HEK293T (cell line): ENCODE measurements around the gene MARVELD1.
A peak's percentile ranks its signal among the peaks of the same experiment; 100 is the strongest.

ENCODE experiments used
- CTCF ChIA-PET: fragments of 350-600 bp; formaldehyde crosslinking; extraction: SDS; loops from one replicate; lab custom pipeline; 2021; ENCODE audit warnings: antibody characterized with exemption, inconsistent platforms; lab: Yijun Ruan, JAX
- POLR2A ChIA-PET: fragments of 350-600 bp; formaldehyde crosslinking; extraction: SDS; loops from one replicate; lab custom pipeline; 2020; ENCODE audit warnings: antibody characterized with exemption, inconsistent platforms; lab: Yijun Ruan, JAX
- DNase-seq: peaks from one replicate; pipeline ENCODE4 v3.0.0; 2012; ENCODE audit warnings: mixed read lengths; ENCODE audit errors: extremely low spot score
- ARNT ChIP-seq: fragments of 450-650 bp; IDR thresholded peaks from 2 replicates; pipeline ENCODE4 v1.6.1; 2017; ENCODE audit warnings: mild to moderate bottlenecking
- BHLHE40 ChIP-seq: fragments of 450-650 bp; IDR thresholded peaks from 2 replicates; pipeline ENCODE4 v1.6.1; 2016; ENCODE audit warnings: mild to moderate bottlenecking, moderate library complexity, borderline replicate concordance
- CTBP1 ChIP-seq: fragments of 450-650 bp; IDR thresholded peaks from 2 replicates; pipeline ENCODE4 v1.6.1; 2016; ENCODE audit warnings: borderline replicate concordance
- ELF4 ChIP-seq: fragments of 450-650 bp; IDR thresholded peaks from 2 replicates; pipeline ENCODE4 v1.6.1; 2017; ENCODE audit warnings: antibody characterized with exemption
- FOXA1 ChIP-seq: fragments of 450-650 bp; IDR thresholded peaks from 2 replicates; pipeline ENCODE4 v1.6.1; 2016; ENCODE audit warnings: mild to moderate bottlenecking
- FOXK2 ChIP-seq: fragments of 450-650 bp; IDR thresholded peaks from 2 replicates; pipeline ENCODE4 v1.6.1; 2016; ENCODE audit warnings: mild to moderate bottlenecking
- FOXM1 ChIP-seq: fragments of 450-650 bp; IDR thresholded peaks from 2 replicates; pipeline ENCODE4 v1.6.1; 2017; ENCODE audit warnings: mild to moderate bottlenecking, borderline replicate concordance
- HDGF ChIP-seq: fragments of 450-650 bp; IDR thresholded peaks from 2 replicates; pipeline ENCODE4 v1.6.1; 2017; ENCODE audit warnings: antibody characterized with exemption, borderline replicate concordance
- L3MBTL2 ChIP-seq: fragments of 450-650 bp; conservative IDR thresholded peaks from 2 replicates; pipeline ENCODE4 v1.6.1; 2016; ENCODE audit warnings: mild to moderate bottlenecking
- LEF1 ChIP-seq: fragments of 450-650 bp; IDR thresholded peaks from 2 replicates; pipeline ENCODE4 v1.6.1; 2017; ENCODE audit warnings: mild to moderate bottlenecking, borderline replicate concordance
- NFRKB ChIP-seq: fragments of 450-650 bp; IDR thresholded peaks from 2 replicates; pipeline ENCODE4 v1.6.1; 2016; ENCODE audit warnings: mild to moderate bottlenecking, moderate library complexity
- PKNOX1 ChIP-seq: fragments of 450-650 bp; IDR thresholded peaks from 2 replicates; pipeline ENCODE4 v1.6.1; 2016
- SP1 ChIP-seq: fragments of 450-650 bp; IDR thresholded peaks from 2 replicates; pipeline ENCODE4 v1.6.1; 2017
- SUZ12 ChIP-seq: fragments of 450-650 bp; IDR thresholded peaks from 2 replicates; pipeline ENCODE4 v1.6.1; 2016; ENCODE audit warnings: mild to moderate bottlenecking
- TARDBP ChIP-seq: fragments of 450-650 bp; IDR thresholded peaks from 2 replicates; pipeline ENCODE4 v1.6.1; 2016
- ZNF384 ChIP-seq: fragments of 450-650 bp; IDR thresholded peaks from 2 replicates; pipeline ENCODE4 v1.6.1; 2016

The MARVELD1 gene

GRCh38 chr10:97726636-97727178 is 13.2 kb downstream of the MARVELD1 start:
- POLR2A ChIA-PET, result interaction anchor here (0.8 to 5.3 kb wide), 8 partner anchors 9 to 86 kb away, joined by 3 to 63 read pairs (median 4); partner anchors contain the start of genes AVPI1, MARVELD1 and ZFYVE27
- DNase-seq, result peak; percentile 68
- CTCF ChIA-PET, result interaction anchor here (1.0 to 2.0 kb wide), 5 partner anchors 13 to 154 kb away, joined by 3 to 11 read pairs (median 4); partner anchors contain the start of genes ANKRD2, AVPI1 and MARVELD1

GRCh38 chr10:97729014-97729413 is 15.5 kb downstream of the MARVELD1 start:
- DNase-seq, result no peak
- ChIA-PET CTCF (no interaction called here), POLR2A (no interaction called here)
- TF ChIP-seq FOXA1, result no peak

More at GRCh38 chr10:97726636-97727178, 13.2 kb downstream of the MARVELD1 start:
- no peak for TF ChIP-seq FOXM1
- no peak for TF ChIP-seq HDGF
- peak; percentile 85 for TF ChIP-seq PKNOX1
- peak; percentile 58; the same call in 1 of the 2 replicates for TF ChIP-seq CTBP1
- no peak for TF ChIP-seq ELF4

DNA sequence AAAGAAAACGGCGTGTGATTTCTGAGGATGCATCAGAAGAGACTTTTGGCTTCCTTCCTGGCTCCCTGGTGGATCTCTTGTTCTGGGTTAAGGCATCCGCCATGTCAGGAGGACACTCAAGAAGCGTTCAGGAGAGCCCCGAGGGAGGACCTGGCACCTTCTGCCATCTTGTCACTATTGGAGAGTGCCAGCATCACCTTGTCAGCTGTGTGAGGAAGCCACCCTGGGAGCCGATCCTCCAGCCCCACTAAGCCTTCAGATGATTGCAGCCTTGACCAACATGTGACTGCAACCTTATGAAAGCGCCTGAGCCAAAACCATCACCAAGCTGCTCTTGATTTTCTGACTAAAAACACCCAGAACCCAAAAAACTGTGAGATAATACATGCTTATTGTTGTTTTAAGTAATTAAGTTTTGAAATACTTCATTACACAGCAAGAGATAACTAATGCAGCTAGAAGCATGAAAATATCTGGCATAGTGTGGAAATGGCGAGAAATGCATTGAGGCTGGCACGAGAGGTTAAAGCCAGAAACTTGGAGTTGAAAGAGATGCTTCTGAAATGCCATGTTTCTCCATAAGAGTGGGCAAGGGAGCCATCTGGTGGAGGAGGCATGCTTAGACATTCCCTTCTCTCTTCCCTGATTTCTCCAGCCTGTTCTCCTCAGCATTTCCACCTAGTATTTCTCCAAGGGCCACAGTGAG is 18.0 kb downstream of the MARVELD1 start:
- DNase-seq, result peak; percentile 76
- no peak for TF ChIP-seq NFRKB
- TF ChIP-seq FOXK2, result no peak
- TF ChIP-seq CTBP1, result no peak
- no peak for TF ChIP-seq HDGF
- TF ChIP-seq FOXA1, result no peak
- TF ChIP-seq ZNF384, result no peak
- TF ChIP-seq L3MBTL2, result no peak; the same call in 1 of the 2 replicates
- TF ChIP-seq ARNT, result no peak
- TF ChIP-seq TARDBP, result no peak
- ChIA-PET POLR2A (interaction anchor here (1.1 to 1.6 kb wide), 2 partner anchors 14 to 17 kb away, joined by 3 to 4 read pairs; no protein-coding TSS in a partner anchor), CTCF (interaction anchor here (0.6 to 5.1 kb wide), 7 partner anchors 22 to 155 kb away, joined by 3 to 30 read pairs (median 7); no protein-coding TSS in a partner anchor)

DNA sequence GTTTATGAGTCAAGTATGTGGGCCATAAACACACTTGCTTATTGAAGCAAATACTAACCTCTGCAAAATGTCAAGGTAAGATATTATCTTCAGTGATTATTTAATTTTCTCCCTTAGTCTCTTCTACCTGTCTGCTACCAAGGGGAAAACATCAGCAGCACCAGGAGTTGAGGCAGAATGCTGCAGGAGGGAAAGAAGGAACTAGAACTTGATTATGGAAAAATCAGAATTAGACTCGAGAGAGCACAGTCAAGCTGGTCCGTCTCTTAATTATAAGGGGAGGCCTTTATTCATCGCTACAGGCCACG is 18.5 kb downstream of the MARVELD1 start:
- TF ChIP-seq LEF1, result no peak
- no peak for TF ChIP-seq ARNT
- no peak for TF ChIP-seq L3MBTL2
- TF ChIP-seq ELF4, result no peak
- TF ChIP-seq SUZ12, result no peak
- TF ChIP-seq NFRKB, result no peak
- no peak for TF ChIP-seq FOXA1
- TF ChIP-seq SP1, result no peak
- TF ChIP-seq TARDBP, result no peak
- TF ChIP-seq HDGF, result no peak
- TF ChIP-seq CTBP1, result no peak
- TF ChIP-seq BHLHE40, result no peak
- TF ChIP-seq FOXM1, result no peak
- no peak for TF ChIP-seq PKNOX1
- TF ChIP-seq FOXK2, result no peak
- no peak for TF ChIP-seq ZNF384
- no peak for DNase-seq
- ChIA-PET CTCF (interaction anchor here (0.6 to 5.1 kb wide), 7 partner anchors 23 to 155 kb away, joined by 3 to 30 read pairs (median 7); no protein-coding TSS in a partner anchor), POLR2A (interaction anchor here (0.7 to 1.1 kb wide), 3 partner anchors 14 to 45 kb away, joined by 3 read pairs; partner anchors contain the start of gene AVPI1)

GRCh38 chr10:97733256-97733655 is 19.7 kb downstream of the MARVELD1 start:
- DNase-seq, result no peak
- TF ChIP-seq BHLHE40, result no peak
- no peak for TF ChIP-seq FOXK2
- TF ChIP-seq HDGF, result no peak
- no peak for TF ChIP-seq TARDBP
- CTCF ChIA-PET, result interaction anchor here (0.6 to 5.1 kb wide), 2 partner anchors 32 to 632 kb away, joined by 4 to 30 read pairs; no protein-coding TSS in a partner anchor
- POLR2A ChIA-PET, result interaction anchor here (1.2 to 3.5 kb wide), 2 partner anchors 19 to 57 kb away, joined by 6 to 10 read pairs; no protein-coding TSS in a partner anchor

DNA sequence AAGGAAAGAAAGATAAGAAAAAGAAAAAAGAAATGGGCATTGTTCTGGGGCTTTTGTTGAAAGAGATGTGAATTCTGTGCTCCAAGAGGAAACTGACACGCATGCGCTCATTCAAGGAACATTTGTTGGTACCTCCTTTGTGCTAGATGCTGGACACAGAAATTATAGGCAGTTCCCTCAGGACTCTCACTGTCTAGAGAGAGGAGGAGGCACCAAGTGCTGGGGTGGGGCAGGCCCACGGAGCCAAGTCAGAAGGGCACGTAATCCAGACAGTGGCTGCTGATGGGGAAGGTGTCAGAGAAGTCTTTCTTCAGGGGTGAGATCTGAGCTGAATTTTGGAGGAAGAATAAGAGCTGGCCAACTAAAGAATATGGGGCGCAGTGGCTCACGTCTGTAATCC is 20.5 kb downstream of the MARVELD1 start:
- ChIA-PET POLR2A (interaction anchor here (0.7 to 3.5 kb wide), 3 partner anchors 20 to 65 kb away, joined by 3 to 10 read pairs (median 6); no protein-coding TSS in a partner anchor), CTCF (interaction anchor here (0.6 to 5.1 kb wide), 5 partner anchors 24 to 633 kb away, joined by 3 to 30 read pairs (median 4); no protein-coding TSS in a partner anchor)

More for the DNA sequence above, 20.5 kb downstream of the MARVELD1 start:
- TF ChIP-seq FOXA1, result no peak
- TF ChIP-seq PKNOX1, result no peak
- no peak for TF ChIP-seq NFRKB
- TF ChIP-seq HDGF, result no peak
- no peak for TF ChIP-seq LEF1
- TF ChIP-seq TARDBP, result no peak
- no peak for TF ChIP-seq SP1
- no peak for TF ChIP-seq ELF4
- no peak for TF ChIP-seq ARNT
- no peak for TF ChIP-seq BHLHE40
- TF ChIP-seq L3MBTL2, result no peak
- no peak for TF ChIP-seq FOXM1
- TF ChIP-seq ZNF384, result no peak
- TF ChIP-seq FOXK2, result no peak
- TF ChIP-seq SUZ12, result no peak
- no peak for TF ChIP-seq CTBP1
- DNase-seq, result no peak
